ENCODE data around the gene INPP5K.
"Not testable (repeated sequence)": the region's sequence is repeated elsewhere in the genome, so short reads cannot be mapped to it uniquely, and the experiment has no call there.

Gene INPP5K

GRCh38 chr17:1511756-1512321, 4.6 kb downstream of the INPP5K start:
- intact Hi-C loops (cut with DNase I) = no loop called here
- DNase-seq = peak in 2 of 42 donors; percentile 33 to 45

DNA sequence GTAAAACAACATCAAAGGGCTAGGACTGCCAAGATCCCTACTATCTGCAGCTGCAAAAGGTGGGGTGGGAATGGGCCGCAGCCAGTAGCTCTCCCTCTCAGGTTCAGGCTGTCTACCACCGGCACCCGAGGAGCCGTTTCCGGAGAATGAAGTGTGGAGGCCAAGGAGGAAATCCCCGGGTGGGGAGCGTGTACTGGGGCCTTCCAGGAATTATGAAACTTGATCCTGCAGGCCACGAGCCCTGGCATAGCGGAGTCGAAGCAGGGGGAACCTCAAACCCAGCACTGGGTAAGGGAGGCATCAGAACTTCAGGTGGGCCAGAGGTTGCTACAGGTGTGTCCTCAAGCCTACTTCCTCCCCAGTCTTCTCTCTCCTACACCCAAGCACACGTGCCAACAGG, 5.1 kb downstream of the INPP5K start:
- intact Hi-C loops (cut with DNase I) = no loop called here
- no peak for DNase-seq

DNA sequence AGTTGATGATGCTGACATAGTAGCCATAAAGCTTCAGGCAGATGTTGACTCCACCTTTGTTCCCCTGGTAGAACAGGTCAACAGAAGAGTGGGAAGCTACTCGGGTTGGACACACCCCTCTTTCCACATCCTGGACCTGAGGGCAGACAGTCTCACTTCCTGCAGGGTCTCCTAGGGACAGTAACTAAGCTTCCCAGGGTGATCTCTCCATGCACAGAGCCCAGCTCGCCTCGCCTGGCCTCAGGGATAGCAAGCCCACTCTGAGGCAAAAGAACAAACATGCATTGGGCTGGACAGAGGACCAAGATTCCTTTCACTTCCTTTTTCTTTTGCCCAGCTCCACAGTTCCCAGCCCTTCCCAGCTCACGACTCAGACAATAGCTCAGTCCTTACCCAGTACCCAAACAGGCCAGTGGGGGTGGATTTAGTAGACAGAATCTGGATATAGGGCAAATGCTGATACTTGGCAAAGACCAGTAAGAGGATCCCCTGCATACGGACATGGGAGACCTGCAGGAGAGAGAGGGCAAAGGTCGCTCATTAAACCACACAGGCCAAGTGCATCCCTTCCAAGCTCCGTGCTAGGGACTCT, 7.0 kb downstream of the INPP5K start:
- intact Hi-C loops (cut with DNase I) = no loop called here
- no peak for DNase-seq

GRCh38 chr17:1508709-1509108, 7.7 kb downstream of the INPP5K start:
- intact Hi-C loops (cut with DNase I); DNase-seq: not testable (repeated sequence)

GRCh38 chr17:1506649-1507267, 9.7 kb downstream of the INPP5K start:
- intact Hi-C loops (cut with DNase I) = no loop called here
- DNase-seq = no peak

GRCh38 chr17:1505586-1505985, 10.8 kb downstream of the INPP5K start:
- DNase-seq = no peak

DNA sequence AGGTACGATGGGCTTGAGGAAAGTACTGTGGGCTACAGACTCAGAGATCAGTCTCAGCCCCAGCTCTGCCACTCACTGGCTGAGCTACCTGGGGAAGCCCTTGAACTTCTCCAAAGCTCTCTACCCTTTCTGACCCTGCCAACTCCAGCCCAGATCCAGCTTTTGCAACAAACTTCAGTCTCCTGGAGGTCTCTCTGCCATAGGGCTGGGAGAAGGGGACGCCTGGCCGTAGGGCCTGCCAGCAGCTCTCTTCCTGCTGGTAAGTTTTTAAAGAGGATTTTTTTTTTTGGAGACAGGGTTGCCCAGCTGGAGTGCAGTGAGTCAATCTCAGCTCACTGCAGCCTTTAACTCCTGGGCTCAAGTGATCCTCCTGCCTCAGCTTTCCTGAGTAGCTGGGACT, 11.5 kb downstream of the INPP5K start:
- no peak for DNase-seq
- intact Hi-C loops (cut with DNase I) = no loop called here

More at GRCh38 chr17:1505586-1505985, 10.8 kb downstream of the INPP5K start:
- intact Hi-C loops (cut with DNase I) = no loop called here

GRCh38 chr17:1503699-1504098, 12.7 kb downstream of the INPP5K start:
- intact Hi-C loops (cut with DNase I) = no loop called here
- no peak for DNase-seq

DNA sequence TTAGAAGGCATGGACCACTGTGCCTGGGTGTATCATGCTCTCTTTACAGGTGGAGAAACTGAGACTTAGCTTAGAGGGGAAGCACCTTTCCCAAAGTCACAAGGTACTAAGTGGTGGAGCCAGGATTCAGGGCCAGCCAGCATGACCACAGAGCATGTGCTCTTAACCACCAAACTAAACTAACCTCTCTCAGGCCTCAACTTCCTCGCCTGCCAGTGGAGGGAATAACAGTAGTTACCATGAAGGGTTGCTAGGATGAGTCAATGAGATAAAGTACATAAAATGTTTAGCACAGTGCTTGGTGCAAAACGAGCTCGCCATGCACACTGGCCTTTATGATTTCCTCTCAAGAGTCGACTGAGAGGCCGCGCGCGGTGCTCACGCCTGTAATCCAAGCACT, 17.5 kb downstream of the INPP5K start:
- intact Hi-C loops (cut with DNase I) = no loop called here

DNA sequence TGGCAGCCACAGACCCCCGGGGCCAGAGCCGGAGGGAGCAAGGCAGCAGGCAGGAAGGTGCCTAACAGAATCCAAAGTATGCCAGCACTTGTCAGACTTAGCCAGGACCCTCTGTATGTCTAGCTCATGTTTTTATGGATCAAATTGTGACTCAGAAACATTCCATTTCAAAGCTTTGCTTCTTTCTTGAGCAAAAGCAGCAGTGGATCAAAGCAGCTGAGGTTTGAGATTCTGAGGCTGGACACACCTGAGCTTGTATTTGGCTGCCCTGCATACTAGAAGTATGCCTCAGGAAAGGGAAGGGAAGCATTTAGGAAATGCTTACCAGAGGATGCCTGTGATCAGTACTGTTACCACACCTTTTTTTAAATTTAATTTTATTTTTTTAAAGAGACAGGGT, 18.2 kb downstream of the INPP5K start:
- intact Hi-C loops (cut with DNase I) = no loop called here

More for the DNA sequence above, 17.5 kb downstream of the INPP5K start:
- DNase-seq = no peak

DNA sequence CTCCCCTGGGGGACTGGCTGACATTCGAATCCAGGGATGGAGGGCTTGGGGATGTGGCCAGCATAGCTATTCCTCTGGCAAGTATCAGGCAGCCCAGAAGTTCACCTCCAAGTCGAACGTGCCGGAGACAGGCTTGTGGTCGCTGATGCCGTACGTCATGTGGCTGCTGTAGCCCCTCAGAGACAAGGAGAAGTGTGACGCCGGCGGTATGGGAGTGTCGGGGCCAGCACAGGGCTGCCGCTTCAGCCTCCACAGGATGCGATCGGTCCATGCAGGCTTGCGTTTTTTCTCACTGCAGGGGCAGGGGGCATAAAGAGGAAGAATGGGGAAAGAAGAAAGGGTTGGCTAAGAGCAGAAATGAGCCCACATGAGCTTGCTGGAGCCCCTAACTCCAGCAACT, 18.6 kb downstream of the INPP5K start:
- no peak for DNase-seq

More for the DNA sequence above, 18.2 kb downstream of the INPP5K start:
- DNase-seq = no peak

GRCh38 chr17:1496869-1497268, 19.5 kb downstream of the INPP5K start:
- intact Hi-C loops (cut with DNase I) = no loop called here
- no peak for DNase-seq

More for the DNA sequence above, 18.6 kb downstream of the INPP5K start:
- intact Hi-C loops (cut with DNase I) = no loop called here

DNA sequence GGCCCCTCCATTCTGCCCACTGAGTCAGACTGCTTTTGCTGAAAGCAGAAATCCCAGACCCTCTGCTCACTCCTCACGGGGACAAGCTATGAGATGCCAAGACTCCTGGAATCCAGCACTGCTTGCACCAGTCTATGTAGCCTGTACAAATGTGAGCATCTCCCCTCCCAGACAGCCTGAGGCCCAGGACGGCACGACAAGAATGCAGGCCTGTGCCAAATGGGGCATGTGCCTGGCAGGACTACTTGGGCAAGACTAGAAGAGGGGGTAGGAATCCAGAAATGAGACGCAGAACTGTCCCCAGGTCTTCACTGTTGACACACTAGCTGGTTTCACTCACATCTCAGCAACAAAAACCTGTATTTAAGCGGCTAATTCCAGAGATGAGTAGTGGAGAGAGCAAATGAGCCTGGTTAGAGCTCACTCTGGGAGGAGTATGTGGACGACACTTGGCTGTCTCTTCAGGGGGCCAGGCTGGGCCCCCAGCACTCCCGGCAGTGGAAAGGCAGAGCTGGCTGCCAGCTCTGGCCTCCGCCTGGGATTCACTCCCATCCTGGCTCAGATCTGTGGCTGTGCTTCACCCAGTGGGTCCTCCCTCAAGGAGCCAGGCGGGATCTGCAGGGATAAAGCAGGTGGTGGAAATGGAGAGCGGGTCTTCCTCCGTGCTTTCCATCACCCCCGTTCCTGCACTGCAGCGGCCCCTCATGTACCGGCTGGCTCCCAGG, 21.0 kb downstream of the INPP5K start:
- no peak for DNase-seq
- intact Hi-C loops (cut with DNase I) = no loop called here

DNA sequence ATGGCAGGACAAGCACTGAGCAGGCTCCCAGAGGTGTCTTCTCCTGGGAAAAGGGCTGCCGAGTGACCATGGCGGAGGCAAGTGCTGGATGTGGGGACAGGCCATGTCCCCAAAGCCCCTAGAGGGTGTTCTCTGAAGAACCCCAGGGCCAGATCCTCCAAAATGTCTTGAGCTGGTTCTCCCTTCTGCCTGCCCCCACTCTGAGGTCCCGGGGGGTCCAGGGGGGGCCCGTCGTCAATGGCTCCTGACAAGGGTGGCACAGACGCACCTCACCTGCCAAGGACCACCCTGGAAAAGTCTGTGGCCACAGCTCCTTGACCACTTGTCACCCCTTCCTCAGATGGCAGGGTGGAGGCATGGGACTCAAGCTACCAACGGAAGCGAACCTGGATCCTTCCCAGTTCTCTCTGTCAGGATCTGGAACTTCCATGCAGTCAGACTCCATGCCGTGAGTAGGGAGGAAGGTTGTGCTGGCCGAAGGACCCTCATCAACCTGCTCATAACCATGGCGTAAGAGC, 21.6 kb downstream of the INPP5K start:
- intact Hi-C loops (cut with DNase I) = no loop called here
- no peak for DNase-seq

DNA sequence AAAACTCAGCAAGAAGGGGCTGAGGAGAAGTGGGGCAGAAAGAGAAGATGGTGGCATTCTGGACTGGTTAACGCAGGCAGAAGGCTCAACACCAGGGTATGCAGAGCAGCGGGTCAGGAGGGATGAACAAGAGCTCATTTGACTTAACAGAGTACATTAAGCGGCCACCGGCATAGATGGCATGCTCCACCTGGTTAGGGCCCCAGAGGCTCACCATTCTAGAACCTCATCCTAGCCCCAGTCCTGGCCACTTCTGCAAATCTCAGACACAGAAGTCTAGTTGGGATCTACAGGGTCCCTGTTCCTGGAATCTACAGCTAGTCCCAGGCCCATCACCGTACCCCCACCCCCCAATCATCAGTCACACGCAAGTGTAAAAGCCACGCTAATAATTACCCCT, 22.2 kb downstream of the INPP5K start:
- no peak for DNase-seq
- intact Hi-C loops (cut with DNase I) = no loop called here

DNA sequence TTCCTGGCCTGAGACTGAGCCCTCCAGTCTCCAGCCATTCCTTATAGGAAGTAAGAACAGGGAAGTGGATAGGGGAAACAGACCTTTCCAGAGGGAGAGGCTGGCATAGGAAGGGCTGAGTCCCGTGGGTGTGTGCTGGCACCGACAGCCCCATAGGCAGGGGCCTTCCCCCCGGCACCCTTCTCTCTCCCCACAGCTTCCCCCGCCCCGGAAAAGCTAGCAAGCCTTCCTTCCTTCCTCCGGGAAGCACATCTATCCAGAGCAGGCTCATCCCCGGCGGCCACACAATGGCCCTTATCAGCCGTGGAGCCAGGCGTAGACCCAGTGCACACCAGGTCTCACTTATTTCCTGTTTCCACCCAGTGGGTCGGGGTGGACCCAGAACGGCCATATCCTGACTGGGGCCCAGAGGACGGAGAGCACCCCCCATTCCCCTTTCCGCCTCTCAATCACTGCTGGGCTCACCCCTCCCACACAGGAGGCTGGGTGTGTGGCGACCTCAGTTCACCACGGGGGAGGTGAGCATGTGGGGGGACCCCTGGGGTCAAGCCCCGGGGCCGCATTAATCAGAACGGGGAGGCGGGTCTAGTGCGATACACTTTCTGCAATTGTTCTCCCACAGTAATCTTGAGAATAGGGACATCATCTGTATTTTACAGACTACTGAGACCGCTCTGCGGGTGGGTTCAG, 23.0 kb downstream of the INPP5K start:
- intact Hi-C loops (cut with DNase I) = no loop called here
- DNase-seq = no peak

DNA sequence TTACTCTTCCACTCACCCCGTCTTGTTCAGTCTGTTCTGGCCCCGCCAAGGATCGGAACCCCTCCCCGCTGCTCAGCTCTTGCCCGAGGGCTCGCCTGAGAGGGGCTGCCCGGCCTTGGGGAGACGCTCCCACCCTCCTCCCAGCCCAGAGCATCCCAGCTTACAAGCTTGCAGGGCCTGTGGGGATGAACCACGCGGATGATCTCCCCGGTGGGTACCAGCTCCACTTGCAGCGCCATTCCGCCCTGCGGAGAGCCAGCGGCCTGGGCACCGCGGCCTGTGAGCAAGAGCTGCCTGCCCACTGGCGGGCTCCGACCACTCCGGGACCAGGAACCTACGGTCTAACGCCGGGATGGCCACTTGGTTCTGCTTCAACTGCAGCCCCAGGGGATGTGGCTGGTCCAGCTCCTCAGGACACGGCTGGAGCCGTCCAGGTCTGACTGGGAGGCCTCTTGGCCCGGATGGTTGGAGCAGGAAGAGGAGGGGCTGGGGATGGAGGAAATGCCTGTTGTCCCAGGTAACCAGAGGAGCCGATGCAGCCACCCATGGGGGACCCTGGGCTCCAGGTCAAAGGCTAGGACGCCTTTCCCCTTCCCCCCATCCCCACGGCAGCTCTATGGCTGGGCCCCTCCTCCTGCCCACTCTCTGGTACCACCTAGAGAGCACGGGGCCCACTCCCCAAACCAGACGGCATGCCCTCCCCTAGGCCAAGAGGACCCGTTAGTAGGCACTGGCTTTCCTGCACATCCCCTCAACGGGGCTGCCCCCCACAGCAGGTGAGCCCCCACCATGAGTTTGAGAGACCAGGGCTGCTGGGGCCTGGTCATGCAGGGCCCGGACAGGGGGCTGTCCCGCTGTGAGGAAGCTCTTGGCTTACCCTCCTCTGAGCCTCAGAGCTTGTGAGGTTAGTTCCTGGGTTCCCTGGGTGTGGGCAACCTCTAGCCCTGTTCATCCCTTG, 23.9 kb downstream of the INPP5K start, which contains the start of gene MYO1C:
Gene MYO1C (minus strand): TSS at position 438 of the 958 bp plus-strand sequence. CDS start 199 bp downstream, at position 239.
- DNase-seq = peak in 2 of 42 donors; percentile 19 to 23
- intact Hi-C loops (cut with DNase I) = no loop called here
